Activated CD4-positive, alpha-beta T cell treated with anti-CD3 and anti-CD28 coated beads, Interleukin-2, amount 10 ng/mL, durations not matched to agents 24 days and 14 days (primary cell): ENCODE data around the gene VAMP4. TPM values are rescaled to one million over a fixed set of nuclear protein-coding genes. Genes with fewer than 3 reads are reported as not detected.
"Not testable (repeated sequence)": the region's sequence is repeated elsewhere in the genome, so short reads cannot be mapped to it uniquely, and the experiment has no call there.

Experiments
- DNase-seq: peaks from one replicate; pipeline ENCODE4 v3.0.0; 2022
- H3K27ac Mint-ChIP-seq: one replicate; pipeline ENCODE4 v1.8.0; 2022; ENCODE audit warnings: mild to moderate bottlenecking, mixed read lengths
- H3K27me3 Mint-ChIP-seq: one replicate; pipeline ENCODE4 v1.8.0; 2022; ENCODE audit warnings: mixed read lengths
- H3K36me3 Mint-ChIP-seq: one replicate; pipeline ENCODE4 v1.8.0; 2022; ENCODE audit warnings: low read depth, mild to moderate bottlenecking, mixed read lengths
- H3K4me1 Mint-ChIP-seq: one replicate; pipeline ENCODE4 v1.8.0; 2021; ENCODE audit warnings: mixed read lengths
- H3K4me3 Mint-ChIP-seq: one replicate; pipeline ENCODE4 v1.8.0; 2022; ENCODE audit warnings: mild to moderate bottlenecking, moderate library complexity, mixed read lengths
- H3K9me3 Mint-ChIP-seq: one replicate; pipeline ENCODE4 v1.8.0; 2021; ENCODE audit warnings: mixed read lengths
- intact Hi-C: fragments of 100-400 bp; cut with micrococcal nuclease; formaldehyde crosslinking; loops from one replicate; pipeline ENCODE4 v1.15.1; 2023
- total RNA-seq: library from RNA; stranded (reverse); gene quantifications from 2 replicates; pipeline ENCODE4 v1.2.3, GENCODE V29; 2022

The VAMP4 gene
- total RNA-seq, 1 donor from 2014 or later, result 7.7 TPM

DNA sequence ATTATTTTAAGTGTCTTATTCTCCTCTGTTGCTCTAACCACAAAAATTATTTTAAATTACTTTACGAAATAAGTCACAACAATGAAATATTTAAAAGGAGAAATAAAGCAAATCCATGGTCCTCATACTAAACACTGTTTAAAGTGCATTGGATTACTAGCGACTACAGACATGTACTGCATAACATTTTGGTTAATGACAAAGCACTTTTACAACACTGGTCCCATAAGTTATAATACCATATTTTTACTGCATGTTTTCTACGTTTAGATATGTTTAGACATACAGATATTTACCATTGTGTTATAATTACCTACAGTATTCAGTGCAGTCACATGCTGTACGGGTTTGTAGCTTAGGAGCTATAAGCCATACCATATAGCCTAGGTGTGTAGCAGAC is 30.2 kb downstream of the VAMP4 start:
- intact Hi-C loops, result no loop called here
- Mint-ChIP-seq H3K27ac (no peak overlapping the region), H3K36me3 (peaks cover 22% of the 10 kb centered on the region), H3K4me1 (peaks cover 4% of the 10 kb centered on the region), H3K4me3 (no peak overlapping the region), H3K27me3 (no peaks in the 10 kb centered on the region), H3K9me3 (no peaks in the 10 kb centered on the region)
- DNase-seq, result no peak

DNA sequence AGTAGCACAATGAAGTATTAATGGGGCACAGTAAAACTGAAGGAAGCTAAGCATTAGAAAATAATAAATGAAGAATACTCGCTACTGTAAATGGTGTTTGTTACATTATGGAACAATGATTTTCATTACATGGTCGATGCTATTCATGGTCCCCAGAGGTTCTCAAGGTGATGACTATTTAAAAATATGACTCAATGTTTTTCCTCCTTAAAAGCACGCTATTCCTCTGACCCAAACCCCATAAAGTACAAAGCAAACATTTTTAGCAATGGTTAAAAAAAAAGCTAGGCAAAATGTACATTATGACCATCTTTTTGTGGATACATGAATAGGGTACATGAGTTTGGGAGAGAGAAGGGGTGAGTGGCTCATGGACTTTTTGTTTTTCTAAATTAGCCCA is 34.3 kb downstream of the VAMP4 start:
- H3K9me3 Mint-ChIP-seq, result no peaks in the 10 kb centered on the region
- no peaks in the 10 kb centered on the region for H3K27me3 Mint-ChIP-seq
- H3K4me3 Mint-ChIP-seq, result no peak overlapping the region
- H3K4me1 Mint-ChIP-seq, result peaks cover 3% of the 10 kb centered on the region
- no peak for DNase-seq
- intact Hi-C loops, result no loop called here
- no peak overlapping the region for H3K27ac Mint-ChIP-seq
- peaks cover 34% of the 10 kb centered on the region for H3K36me3 Mint-ChIP-seq

DNA sequence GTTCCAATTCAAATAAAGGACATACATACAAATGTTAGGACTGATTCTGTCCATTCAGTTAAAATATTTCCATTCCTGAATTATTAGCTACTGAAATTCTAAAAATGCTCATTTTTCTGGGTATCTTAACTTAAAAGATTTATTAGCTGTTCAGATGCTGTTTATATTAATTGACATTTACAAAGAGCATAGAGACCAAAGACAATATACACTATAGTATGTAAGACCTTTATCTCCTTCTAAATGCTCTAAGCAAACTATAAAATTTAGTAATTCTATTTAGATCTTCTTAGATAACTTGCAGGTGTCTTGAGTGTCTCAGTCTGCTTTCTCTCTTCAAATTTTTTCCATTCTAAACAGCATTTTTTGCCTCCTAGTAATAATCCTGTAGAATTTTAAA is 39.3 kb downstream of the VAMP4 start:
- H3K27ac Mint-ChIP-seq, result no peak overlapping the region
- no peaks in the 10 kb centered on the region for H3K9me3 Mint-ChIP-seq
- no peak for DNase-seq
- no peaks in the 10 kb centered on the region for H3K27me3 Mint-ChIP-seq
- intact Hi-C loops, result no loop called here
- H3K36me3 Mint-ChIP-seq, result peaks cover 29% of the 10 kb centered on the region
- no peak overlapping the region for H3K4me3 Mint-ChIP-seq
- H3K4me1 Mint-ChIP-seq, result no peaks in the 10 kb centered on the region

DNA sequence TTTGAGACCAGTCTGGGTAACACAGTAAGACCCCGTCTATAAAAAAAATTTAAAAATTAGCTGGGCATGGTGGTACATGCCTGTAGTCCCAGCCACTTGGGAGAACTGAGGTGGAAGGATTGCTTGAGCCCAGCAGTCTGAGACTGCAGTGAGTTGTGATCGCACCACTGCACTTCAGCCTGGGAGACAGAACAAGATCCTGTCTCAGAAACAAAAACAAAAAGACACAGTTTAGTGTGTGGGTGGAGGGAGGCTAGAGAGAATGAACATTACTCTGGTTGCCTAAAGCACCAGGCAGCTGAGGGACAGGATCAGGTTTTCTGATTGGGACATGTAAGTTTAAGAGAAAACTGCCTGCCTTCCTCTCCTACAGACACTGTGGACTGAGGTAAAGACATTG is 42.3 kb downstream of the VAMP4 start:
- no peak for DNase-seq
- intact Hi-C loops, result no loop called here
- H3K27ac Mint-ChIP-seq, result no peak overlapping the region
- H3K4me3 Mint-ChIP-seq, result no peak overlapping the region
- no peaks in the 10 kb centered on the region for H3K27me3 Mint-ChIP-seq
- peaks cover 5% of the 10 kb centered on the region for H3K9me3 Mint-ChIP-seq
- H3K4me1 Mint-ChIP-seq, result no peaks in the 10 kb centered on the region
- peaks cover 21% of the 10 kb centered on the region for H3K36me3 Mint-ChIP-seq

DNA sequence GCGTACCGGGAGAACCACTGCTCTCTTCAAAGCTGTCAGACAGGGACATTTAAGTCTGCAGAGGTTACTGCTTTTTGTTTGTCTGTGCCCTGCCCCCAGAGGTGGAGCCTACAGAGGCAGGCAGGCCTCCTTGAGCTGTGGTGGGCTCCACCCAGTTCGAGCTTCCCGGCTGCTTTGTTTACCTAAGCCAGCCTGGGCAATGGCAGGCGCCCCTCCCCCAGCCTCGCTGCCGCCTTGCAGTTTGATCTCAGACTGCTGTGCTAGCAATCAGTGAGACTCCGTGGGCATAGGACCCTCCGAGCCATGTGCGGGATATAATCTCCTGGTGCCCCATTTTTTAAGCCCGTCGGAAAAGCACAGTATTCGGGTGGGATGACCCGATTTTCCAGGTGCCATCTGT is 46.1 kb downstream of the VAMP4 start:
- H3K4me3 Mint-ChIP-seq, intact Hi-C loops, H3K27me3 Mint-ChIP-seq, DNase-seq, H3K4me1 Mint-ChIP-seq, H3K36me3 Mint-ChIP-seq, H3K27ac Mint-ChIP-seq: not testable (repeated sequence)
- peaks cover 11% of the 10 kb centered on the region for H3K9me3 Mint-ChIP-seq

DNA sequence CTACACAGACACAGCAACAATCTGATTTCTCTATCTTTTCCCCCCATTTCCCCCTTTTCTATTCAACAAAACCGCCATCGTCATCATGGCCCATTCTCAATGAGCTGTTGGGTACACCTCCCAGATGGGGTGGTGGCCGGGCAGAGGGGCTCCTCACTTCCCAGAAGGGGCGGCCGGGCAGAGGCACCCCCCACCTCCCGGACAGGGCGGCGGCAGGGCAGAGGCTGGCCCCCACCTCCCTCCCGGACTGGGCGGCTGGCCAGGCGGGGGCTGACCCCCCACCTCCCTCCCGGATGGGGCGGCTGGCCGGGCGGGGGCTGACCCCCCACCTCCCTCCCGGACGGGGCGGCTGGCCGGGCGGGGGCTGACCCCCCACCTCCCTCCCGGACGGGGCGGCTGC is 48.3 kb downstream of the VAMP4 start:
- H3K27ac Mint-ChIP-seq, result not testable (repeated sequence)

DNA sequence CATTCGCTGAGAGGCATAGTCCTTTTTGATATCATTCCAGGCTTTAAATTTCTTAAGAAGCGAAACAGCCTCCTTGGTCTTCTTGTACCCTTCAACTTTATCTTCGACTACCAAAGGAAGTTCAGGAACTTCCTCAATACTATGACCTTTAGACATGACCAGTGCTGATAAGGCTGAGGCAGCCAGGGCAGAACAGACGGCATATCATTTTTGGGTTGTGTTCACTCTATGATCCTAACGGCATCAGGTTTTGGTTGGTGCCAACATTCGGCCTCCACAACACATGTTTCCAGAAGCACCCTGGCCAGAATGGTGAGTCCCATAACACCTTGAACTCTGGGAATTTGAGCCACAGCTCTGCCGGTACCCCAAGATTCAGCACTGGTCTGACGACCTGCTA is 58.0 kb downstream of the VAMP4 start:
- no peaks in the 10 kb centered on the region for H3K36me3 Mint-ChIP-seq
- intact Hi-C loops, result no loop called here
- H3K27me3 Mint-ChIP-seq, result peaks cover 8% of the 10 kb centered on the region
- DNase-seq, result no peak
- H3K9me3 Mint-ChIP-seq, result no peaks in the 10 kb centered on the region
- H3K4me3 Mint-ChIP-seq, result no peak overlapping the region
- no peak overlapping the region for H3K27ac Mint-ChIP-seq
- no peaks in the 10 kb centered on the region for H3K4me1 Mint-ChIP-seq

More for the DNA sequence above, 48.3 kb downstream of the VAMP4 start:
- DNase-seq, H3K4me3 Mint-ChIP-seq, H3K27me3 Mint-ChIP-seq, intact Hi-C loops, H3K36me3 Mint-ChIP-seq, H3K4me1 Mint-ChIP-seq: not testable (repeated sequence)
- H3K9me3 Mint-ChIP-seq, result peaks cover 11% of the 10 kb centered on the region

DNA sequence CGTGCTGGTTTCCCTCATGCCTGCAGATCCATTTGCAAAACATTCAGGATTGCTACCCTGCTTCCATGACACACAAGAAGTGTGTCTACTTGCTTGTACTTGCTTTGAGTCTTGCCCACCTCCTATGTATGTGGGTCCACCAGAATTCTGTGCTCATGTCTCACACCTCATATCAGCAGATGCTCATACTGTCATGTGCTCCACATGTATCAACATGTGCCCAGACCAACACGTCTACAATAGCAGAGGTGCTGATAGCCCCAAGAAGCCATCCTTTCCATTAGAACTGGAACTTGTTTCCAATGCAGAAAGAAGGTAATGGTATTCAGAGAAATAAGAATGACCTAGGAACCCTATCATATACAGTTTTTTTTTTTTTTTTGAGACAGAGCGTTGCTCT is 61.5 kb downstream of the VAMP4 start:
- peaks cover 14% of the 10 kb centered on the region for H3K27me3 Mint-ChIP-seq
- DNase-seq, result no peak
- intact Hi-C loops, result no loop called here
- no peaks in the 10 kb centered on the region for H3K9me3 Mint-ChIP-seq
- no peak overlapping the region for H3K27ac Mint-ChIP-seq
- H3K36me3 Mint-ChIP-seq, result no peaks in the 10 kb centered on the region
- H3K4me1 Mint-ChIP-seq, result no peaks in the 10 kb centered on the region
- no peak overlapping the region for H3K4me3 Mint-ChIP-seq

DNA sequence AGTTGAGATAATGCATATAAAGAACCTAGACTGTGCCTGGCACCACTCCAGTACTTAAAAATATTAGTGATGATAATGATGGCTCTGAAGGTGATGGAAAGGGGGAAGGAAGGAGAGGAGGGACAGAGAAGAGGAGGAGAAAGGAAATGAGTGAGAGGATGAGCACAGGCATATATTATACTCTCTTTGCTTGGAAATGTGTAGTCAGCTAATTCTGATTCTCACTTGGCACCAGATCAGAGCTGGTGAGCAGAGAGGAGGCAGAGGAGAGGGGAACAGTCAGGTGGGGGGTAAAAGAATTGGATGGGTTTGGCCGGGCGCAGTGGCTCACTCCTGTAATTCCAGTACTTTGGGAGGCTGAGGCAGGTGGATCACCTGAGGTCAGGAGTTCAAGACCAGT is 65.0 kb downstream of the VAMP4 start:
- Mint-ChIP-seq H3K9me3 (no peaks in the 10 kb centered on the region), H3K27me3 (peaks cover 25% of the 10 kb centered on the region), H3K36me3 (no peaks in the 10 kb centered on the region), H3K4me1 (no peaks in the 10 kb centered on the region), H3K4me3 (no peak overlapping the region), H3K27ac (no peak overlapping the region)
- DNase-seq, result no peak
- intact Hi-C loops, result no loop called here

DNA sequence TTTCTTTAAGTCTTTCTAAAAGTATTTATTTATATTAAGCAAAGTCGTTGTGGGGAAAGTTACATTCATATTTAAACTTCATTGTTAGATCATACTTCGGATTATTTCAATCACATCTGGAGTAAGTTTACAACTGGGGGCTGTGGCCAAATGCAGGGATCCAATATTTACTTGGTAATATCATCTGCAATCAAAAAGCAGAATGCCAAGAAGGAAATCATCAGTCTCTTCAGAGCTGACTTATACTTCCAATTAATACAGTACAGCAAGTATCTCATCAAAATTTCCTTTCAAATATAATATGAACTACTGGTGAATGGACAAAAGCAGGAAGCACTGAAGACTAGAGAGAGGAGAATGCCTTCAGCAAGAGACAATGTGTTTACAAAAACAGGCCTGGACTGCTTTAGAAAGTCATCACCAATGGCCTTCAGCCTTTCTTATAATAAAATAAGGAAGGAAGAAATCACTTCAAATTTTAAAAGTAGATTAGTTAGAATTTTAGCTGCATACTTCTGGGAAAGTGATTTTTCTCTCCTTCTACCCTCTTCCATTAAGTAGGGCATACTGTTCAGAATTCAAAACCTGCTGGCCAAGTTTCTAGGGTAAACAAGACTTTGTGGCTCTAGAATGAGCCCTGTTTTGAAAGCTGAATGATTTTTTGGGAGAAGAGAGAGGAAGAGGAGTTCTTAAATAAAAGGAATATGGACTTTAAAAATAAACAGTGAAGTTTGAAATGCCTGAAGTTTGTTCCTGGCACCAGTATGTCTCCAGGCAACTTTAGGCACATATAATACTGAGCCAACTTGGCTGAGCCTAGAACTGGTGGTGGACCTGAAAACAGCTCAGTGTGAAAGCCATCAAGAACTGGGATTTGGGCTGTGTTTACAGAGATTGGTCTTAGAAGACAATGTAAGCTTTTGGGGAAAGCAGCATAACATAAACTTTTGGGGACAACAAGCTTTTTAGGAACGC is 67.1 kb downstream of the VAMP4 start:
- no peaks in the 10 kb centered on the region for H3K9me3 Mint-ChIP-seq

DNA sequence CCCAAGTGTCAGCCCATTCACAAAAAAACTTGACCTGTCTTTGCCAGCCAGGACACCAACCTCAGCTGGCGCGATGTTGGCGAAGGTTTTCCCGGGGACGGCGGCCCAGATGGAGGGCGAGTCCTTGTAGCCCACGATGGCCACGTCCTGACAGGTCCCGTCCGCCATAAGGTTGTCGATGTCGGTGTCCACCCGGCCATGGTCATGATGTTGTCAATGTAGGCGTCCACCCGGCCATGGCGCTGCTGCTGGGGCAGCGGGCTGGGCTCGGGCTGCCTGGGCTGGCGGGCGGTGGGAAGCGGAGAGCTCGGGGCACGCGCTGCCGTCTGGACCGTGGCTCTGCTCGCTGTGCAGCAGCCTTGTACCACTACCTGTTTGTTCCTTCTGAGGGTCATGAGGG is 71.1 kb downstream of the VAMP4 start:
- no peak for DNase-seq
- H3K9me3 Mint-ChIP-seq, result no peaks in the 10 kb centered on the region
- H3K36me3 Mint-ChIP-seq, result no peaks in the 10 kb centered on the region
- H3K27ac Mint-ChIP-seq, result no peak overlapping the region
- peaks cover 20% of the 10 kb centered on the region for H3K27me3 Mint-ChIP-seq
- H3K4me3 Mint-ChIP-seq, result no peak overlapping the region
- H3K4me1 Mint-ChIP-seq, result no peaks in the 10 kb centered on the region
- intact Hi-C loops, result no loop called here

More for the DNA sequence above, 67.1 kb downstream of the VAMP4 start:
- Mint-ChIP-seq H3K36me3 (no peaks in the 10 kb centered on the region), H3K27ac (no peak overlapping the region), H3K4me1 (no peaks in the 10 kb centered on the region), H3K27me3 (peaks cover 25% of the 10 kb centered on the region), H3K4me3 (no peak overlapping the region)
- intact Hi-C loops, result no loop called here
- no peak for DNase-seq

DNA sequence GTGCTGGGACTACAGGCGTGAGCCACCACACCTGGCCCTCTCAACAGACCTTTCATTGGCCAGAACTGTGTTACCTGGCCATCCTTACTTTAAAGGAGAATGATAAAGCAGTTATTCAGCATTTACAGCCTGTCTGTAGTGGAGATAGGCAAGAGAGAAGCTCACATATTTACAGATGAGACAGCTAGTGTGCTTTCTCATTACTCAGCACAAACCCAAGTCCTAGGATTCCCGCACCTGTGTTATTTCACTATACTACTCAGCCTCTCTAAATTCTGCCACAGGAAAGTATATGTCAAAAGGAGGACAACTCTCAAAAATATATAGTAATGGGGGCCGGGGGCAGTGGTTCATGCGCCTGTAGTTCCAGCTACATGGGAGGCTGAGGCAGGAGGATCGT is 73.5 kb downstream of the VAMP4 start:
- no peaks in the 10 kb centered on the region for H3K9me3 Mint-ChIP-seq
- H3K4me3 Mint-ChIP-seq, result no peak overlapping the region
- no peaks in the 10 kb centered on the region for H3K36me3 Mint-ChIP-seq
- H3K4me1 Mint-ChIP-seq, result no peaks in the 10 kb centered on the region
- H3K27ac Mint-ChIP-seq, result no peak overlapping the region
- peaks cover 9% of the 10 kb centered on the region for H3K27me3 Mint-ChIP-seq
- no peak for DNase-seq
- intact Hi-C loops, result no loop called here

DNA sequence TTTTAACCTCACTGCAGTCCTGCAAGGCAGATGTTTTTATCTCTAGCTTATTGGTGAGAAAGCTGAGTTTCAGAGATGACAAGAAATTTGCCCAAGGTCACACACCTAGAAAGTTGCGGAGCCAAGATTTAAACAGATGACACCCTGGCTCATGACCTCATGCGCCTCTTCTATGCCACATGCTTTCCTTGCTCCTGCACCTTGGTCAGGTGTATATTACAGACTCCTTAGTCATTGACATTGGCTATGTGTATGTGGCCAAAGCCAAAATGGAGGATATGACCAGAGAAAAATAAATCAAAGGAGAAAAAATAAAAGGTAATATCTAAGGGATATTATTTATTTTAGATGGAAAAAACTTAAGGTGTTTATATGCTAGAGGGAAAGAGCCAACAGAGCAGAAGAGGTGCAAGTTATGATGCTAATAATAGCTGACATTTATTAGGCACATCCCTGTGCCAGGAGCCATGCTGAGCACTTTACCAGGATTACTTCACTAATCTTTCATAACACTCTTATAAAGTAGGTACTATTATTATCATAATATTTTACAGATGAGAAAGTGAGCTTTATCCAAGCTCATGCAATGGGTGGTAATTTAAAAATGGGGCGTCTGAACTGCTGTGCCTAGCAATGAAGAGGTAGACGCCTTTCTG is 75.6 kb downstream of the VAMP4 start:
- Mint-ChIP-seq H3K4me1 (no peaks in the 10 kb centered on the region), H3K27ac (no peak overlapping the region), H3K27me3 (peaks cover 3% of the 10 kb centered on the region), H3K9me3 (no peaks in the 10 kb centered on the region), H3K36me3 (no peaks in the 10 kb centered on the region), H3K4me3 (no peak overlapping the region)
- DNase-seq, result no peak
- intact Hi-C loops, result no loop called here

DNA sequence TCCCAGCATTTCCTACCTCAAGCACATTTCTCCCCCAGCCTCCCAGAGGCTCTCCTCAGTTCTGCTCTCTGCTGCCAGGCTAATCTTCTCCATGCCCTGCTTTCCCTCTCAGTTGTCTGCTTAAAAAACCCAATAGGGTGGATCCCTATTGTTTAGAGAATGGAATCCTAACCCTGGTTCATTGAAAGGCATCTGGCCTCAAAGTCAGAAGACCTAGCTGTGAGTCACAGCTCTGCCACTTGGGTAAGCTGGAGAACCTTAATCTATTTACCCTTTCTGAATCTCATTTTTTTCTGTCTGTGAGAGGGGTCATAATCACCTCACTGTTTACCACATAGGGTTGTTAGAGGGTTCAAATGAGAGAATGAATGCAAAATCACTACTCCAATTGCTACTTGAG is 76.9 kb downstream of the VAMP4 start:
- H3K27me3 Mint-ChIP-seq, result peaks cover 3% of the 10 kb centered on the region
- no peak overlapping the region for H3K4me3 Mint-ChIP-seq
- intact Hi-C loops, result no loop called here
- DNase-seq, result no peak
- H3K9me3 Mint-ChIP-seq, result no peaks in the 10 kb centered on the region
- H3K27ac Mint-ChIP-seq, result no peak overlapping the region
- H3K4me1 Mint-ChIP-seq, result no peaks in the 10 kb centered on the region
- no peaks in the 10 kb centered on the region for H3K36me3 Mint-ChIP-seq
